Central memory CD4-positive, alpha-beta T cell (primary cell): ENCODE results near the gene PASK.

Experiments used
- DNase-seq: peaks from one replicate; pipeline ENCODE4 v3.0.0; 2022

PASK gene

GRCh38 chr2:241179899-241180298, 30.6 kb upstream of the PASK start:
- no peak for DNase-seq

- no peak for DNase-seq
Measured at GRCh38 chr2:241178961-241179360, 29.7 kb upstream of the PASK start.

GRCh38 chr2:241177526-241178334, 28.5 kb upstream of the PASK start:
- no peak for DNase-seq

GRCh38 chr2:241173557-241173956, 24.3 kb upstream of the PASK start:
- no peak for DNase-seq

GRCh38 chr2:241168366-241168765, 19.1 kb upstream of the PASK start:
- DNase-seq: no peak

GRCh38 chr2:241163601-241164118, 14.4 kb upstream of the PASK start:
- no peak for DNase-seq

GRCh38 chr2:241161646-241162281, 12.5 kb upstream of the PASK start:
- no peak for DNase-seq

- no peak for DNase-seq
Measured at GRCh38 chr2:241160318-241160717, 11.0 kb upstream of the PASK start.

- DNase-seq: no peak
Measured at GRCh38 chr2:241159116-241159515, 9.8 kb upstream of the PASK start.

GRCh38 chr2:241158546-241158900, 9.3 kb upstream of the PASK start:
- no peak for DNase-seq

GRCh38 chr2:241157841-241158545, 8.7 kb upstream of the PASK start:
- no peak for DNase-seq

GRCh38 chr2:241156971-241157441, 7.7 kb upstream of the PASK start:
- DNase-seq: no peak

- no peak for DNase-seq
Measured at GRCh38 chr2:241155936-241156335, 6.7 kb upstream of the PASK start.

- DNase-seq: no peak
Measured at GRCh38 chr2:241154915-241155314, 5.6 kb upstream of the PASK start.

GRCh38 chr2:241153616-241154015, 4.3 kb upstream of the PASK start:
- DNase-seq: no peak

- DNase-seq: no peak
Measured at GRCh38 chr2:241151934-241152660, 2.8 kb upstream of the PASK start.

GRCh38 chr2:241150660-241151530, 1.6 kb upstream of the PASK start:
- no peak for DNase-seq

GRCh38 chr2:241149925-241150659, 820 bp upstream of the PASK start, which contains the start of gene PPP1R7:
Gene PPP1R7, plus strand, starts transcription at chr2:241150467. Its CDS starts 29 bp downstream, at chr2:241150496.
- DNase-seq: peak; percentile 94

GRCh38 chr2:241149675-241149924, 328 bp upstream of the PASK start:
- DNase-seq: no peak

GRCh38 chr2:241148239-241148638, 1.0 kb downstream of the PASK start:
- DNase-seq: no peak

GRCh38 chr2:241147336-241147735, 1.9 kb downstream of the PASK start:
- no peak for DNase-seq
